ENCODE data around the gene CKLF. TPM values are rescaled to one million over a fixed set of nuclear protein-coding genes. Genes with fewer than 3 reads are reported as not detected.

CKLF gene
- total and polyA plus RNA-seq, 2 donors (not counting 1 experiment from before 2014, with no cell fraction given): 30.4 to 53.6 TPM

- H3K4me3 ChIP-seq (ENCODE audit: control extremely low read depth in 1 of 5, extremely low read depth in 1 of 5, insufficient read depth in 1 of 5, low read depth in 2 of 5, low read length in 4 of 5): no peak overlapping the region
- no peak overlapping the region for H3K4me2 ChIP-seq (replicated peaks; ENCODE audit: low read depth, low read length, poor library complexity, severe bottlenecking)
- CTCF ChIA-PET: interaction anchor here (0.5 to 6.3 kb wide), 6 partner anchors 15 to 179 kb away, joined by 3 to 91 read pairs (median 3); no protein-coding TSS in a partner anchor
- H3K36me3 ChIP-seq (replicated peaks in 1 of 2; ENCODE audit: control extremely low read depth in 1 of 2, control insufficient read depth in 1 of 2, extremely low read depth in 1 of 2, insufficient read depth in 2 of 2, low read length in 1 of 2): no peaks in the 10 kb centered on the region
- H3K9me3 ChIP-seq (ENCODE audit: control extremely low read depth in 1 of 3, control insufficient read depth in 2 of 3, insufficient read depth in 1 of 3, low read length in 2 of 3): no peaks in the 10 kb centered on the region
- no peaks in the 10 kb centered on the region for H4K20me1 ChIP-seq (ENCODE audit: control insufficient read depth, insufficient read depth, low read length, poor library complexity, severe bottlenecking)
- ATAC-seq (ENCODE audit: low read depth): no peak
- no peaks in the 10 kb centered on the region for H3K79me2 ChIP-seq (ENCODE audit: control insufficient read depth, insufficient read depth, low read length)
- H3K27me3 Mint-ChIP-seq: peaks cover 18% of the 10 kb centered on the region
- no peak overlapping the region for H2AFZ ChIP-seq (ENCODE audit: insufficient read depth, low read depth, low read length, poor library complexity, severe bottlenecking)
- peaks cover 27% of the 10 kb centered on the region for H3K4me1 Mint-ChIP-seq
- POLR2A ChIA-PET: interaction anchor here (0.8 kb wide), 1 partner anchor 121 kb away, joined by 3 read pairs; no protein-coding TSS in a partner anchor
- no peak overlapping the region for H3K27ac Mint-ChIP-seq
- intact Hi-C loops (cut with micrococcal nuclease): no loop called here
- no peak overlapping the region for H3K27ac ChIP-seq (ENCODE audit: low read length in 2 of 2)
- H3K4me1 ChIP-seq (ENCODE audit: control insufficient read depth in 2 of 2, insufficient read depth in 2 of 2, low read length in 2 of 2): peaks cover 24 to 34% of the 10 kb centered on the region in 2 donors
- H3K9me3 Mint-ChIP-seq (ENCODE audit: insufficient read depth): no peaks in the 10 kb centered on the region
- peak; percentile 8 for DNase-seq
- WGBS (ENCODE audit: insufficient coverage): 12% methylated on average over 8 of the region's 10 CpGs
- H3K4me3 Mint-ChIP-seq: no peak overlapping the region
- TF ChIP-seq CTCF (IDR thresholded peaks at IDR 0.05): no peak
- TF ChIP-seq EZH2 (IDR thresholded peaks at IDR 0.05; ENCODE audit: borderline replicate concordance, insufficient read depth, low read depth, low read length, poor library complexity, severe bottlenecking): no peak
- H3K27me3 ChIP-seq (replicated peaks in 1 of 4; ENCODE audit: control extremely low read depth in 1 of 4, control insufficient read depth in 3 of 4, insufficient read depth in 4 of 4, low read length in 3 of 4): peaks cover 0 to 14% (median 4%) of the 10 kb centered on the region in 4 experiments
- H3K9ac ChIP-seq (ENCODE audit: low read length): no peak overlapping the region
Measured at GRCh38 chr16:66585481-66586239, 33.3 kb downstream of the CKLF start.
